Esophagus muscularis mucosa (tissue), 4 donors: ENCODE results near the gene ATP11C.

Experiments
- CTCF ChIP-seq, 3 experiments: fragments of 200-600 bp in 2 of 3; fragments of 450-650 bp in 1 of 3; sonication (generic) in 2 of 3; IDR thresholded peaks; one replicate each; pipeline ENCODE4 v1.5.1; 2017 to 2019; ENCODE audit warnings: antibody characterized with exemption in 3 of 3, mild to moderate bottlenecking in 2 of 3, moderate library complexity in 1 of 3
- EP300 ChIP-seq: sonication (generic); formaldehyde crosslinking; IDR thresholded peaks from one replicate; pipeline ENCODE4 v1.6.1; 2017; ENCODE audit warnings: antibody characterized with exemption
- POLR2A ChIP-seq: fragments of 450-650 bp; IDR thresholded peaks from one replicate; pipeline ENCODE4 v1.6.1; 2017; ENCODE audit warnings: antibody characterized with exemption, moderate library complexity, mild to moderate bottlenecking, low read depth

GRCh38 chrX:139783959-139784358 lies 148.9 kb downstream of the ATP11C start:
- no peak for TF ChIP-seq CTCF (IDR thresholded peaks at IDR 0.05)
- no peak for TF ChIP-seq EP300
- TF ChIP-seq POLR2A, result no peak
